Thyroid gland (tissue), 4 donors: Measurements from ENCODE around the gene ARPP21.

Experiments used
- CTCF ChIP-seq, 6 experiments: fragments of 200-600 bp in 3 of 6; fragments of 450-650 bp in 3 of 6; sonication (generic) in 3 of 6; IDR thresholded peaks; one replicate each; pipeline ENCODE4 v1.5.1; 2016 to 2019; ENCODE audit warnings: antibody characterized with exemption in 6 of 6, mild to moderate bottlenecking in 2 of 6, inconsistent platforms in 1 of 6, moderate library complexity in 1 of 6
- POLR2A ChIP-seq, 2 donors: fragments of 450-650 bp; IDR thresholded peaks; one replicate each; pipeline ENCODE4 v1.6.1; 2017; ENCODE audit warnings: antibody characterized with exemption in 2 of 2, mild to moderate bottlenecking in 2 of 2, moderate library complexity in 1 of 2

GRCh38 chr3:35641331-35641730 lies 2.0 kb downstream of the ARPP21 start:
- TF ChIP-seq CTCF (IDR thresholded peaks at IDR 0.05) = no peak
- no peak for TF ChIP-seq POLR2A (IDR thresholded peaks at IDR 0.05)
